Measurements from ENCODE around the gene CDK18.

Gene CDK18

DNA sequence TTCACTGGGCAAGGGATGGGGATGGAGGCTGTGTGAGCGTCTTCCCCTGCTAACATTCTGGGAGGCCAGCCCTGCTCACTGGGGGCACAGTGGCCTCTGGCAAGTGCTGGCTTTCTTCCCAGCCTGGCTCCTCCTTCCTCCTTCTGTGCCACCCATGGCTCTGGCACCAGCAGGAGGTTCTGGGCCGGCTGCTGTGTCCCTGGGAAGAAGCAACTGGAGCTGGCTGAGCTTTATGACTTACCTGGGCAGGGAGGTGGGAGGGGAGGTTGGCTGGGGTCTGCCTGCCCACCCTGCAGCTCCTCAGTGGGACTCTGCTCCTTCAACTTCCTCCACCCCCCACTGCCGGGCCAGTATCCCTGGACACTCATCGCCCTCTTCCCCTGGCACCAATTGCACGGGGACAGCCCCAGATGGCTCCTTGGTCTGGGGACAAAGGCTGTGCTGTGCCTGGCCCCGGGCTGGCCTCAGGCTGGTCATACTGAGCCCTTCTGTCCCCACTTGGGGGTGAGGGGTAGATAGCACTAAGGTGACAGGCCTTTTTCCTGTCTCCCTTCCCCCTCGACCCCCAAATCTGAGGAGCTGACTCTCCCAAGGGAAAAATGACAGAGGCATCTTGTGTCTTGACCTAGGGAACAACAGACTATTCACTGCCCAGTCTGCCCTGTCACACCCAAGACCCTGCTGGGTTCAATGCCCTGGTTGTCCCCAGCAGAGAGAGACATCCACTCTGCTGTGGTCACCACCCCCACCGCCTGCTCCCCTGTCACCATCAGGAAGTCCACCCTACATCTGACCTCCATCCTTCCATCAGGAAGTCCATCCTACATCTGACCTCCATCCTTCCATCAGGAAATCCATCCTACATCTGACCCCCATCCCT, 14.4 kb downstream of the CDK18 start:
- Histone ChIP-seq H3K4me3 (ENCODE audit: low read depth in 1 of 2, low read length in 2 of 2) (no peak overlapping the region), H3K9me3 (ENCODE audit: low read length) (no peaks in the 10 kb centered on the region), H3K27ac (ENCODE audit: low read depth, low read length) (no peak overlapping the region), H3K4me1 (ENCODE audit: insufficient read depth, low read length) (peaks cover 57% of the 10 kb centered on the region), H3K9ac (ENCODE audit: low read length) (no peak overlapping the region), H3K27me3 (ENCODE audit: control insufficient read depth in 1 of 2, insufficient read depth in 2 of 2, low read length in 2 of 2) (no peaks in the 10 kb centered on the region), H3K36me3 (ENCODE audit: insufficient read depth, low read length) (no peaks in the 10 kb centered on the region)

DNA sequence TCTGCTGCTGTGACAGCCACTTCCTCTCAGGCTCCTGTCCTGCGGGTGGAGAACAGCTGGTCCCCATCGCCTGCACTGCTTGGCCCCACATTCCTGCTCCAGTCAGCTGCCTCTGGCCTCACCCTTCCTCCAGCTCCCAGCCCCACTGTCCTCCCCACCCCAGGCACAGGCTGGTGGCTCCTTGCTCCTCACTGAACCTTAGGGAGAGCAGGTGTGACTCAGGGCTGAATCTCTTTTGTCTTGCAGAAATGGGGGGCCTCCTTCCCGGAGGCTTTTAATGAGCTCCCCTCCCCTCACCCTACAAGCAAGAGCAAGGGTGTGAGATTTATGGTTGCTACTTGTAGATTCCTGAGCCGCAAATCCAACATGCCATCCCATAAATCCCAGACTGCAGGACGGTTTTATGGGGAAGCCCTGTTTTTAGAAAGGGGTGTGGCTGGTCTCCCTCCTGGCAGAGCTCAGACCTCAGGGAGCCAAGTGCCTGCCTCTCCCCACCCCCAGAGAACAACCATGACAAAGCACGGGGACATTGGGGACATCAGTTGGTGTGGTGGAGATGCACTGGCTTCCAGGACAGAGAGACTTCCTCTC, 15.2 kb downstream of the CDK18 start:
- peaks cover 57% of the 10 kb centered on the region for H3K4me1 ChIP-seq (ENCODE audit: insufficient read depth, low read length)

DNA sequence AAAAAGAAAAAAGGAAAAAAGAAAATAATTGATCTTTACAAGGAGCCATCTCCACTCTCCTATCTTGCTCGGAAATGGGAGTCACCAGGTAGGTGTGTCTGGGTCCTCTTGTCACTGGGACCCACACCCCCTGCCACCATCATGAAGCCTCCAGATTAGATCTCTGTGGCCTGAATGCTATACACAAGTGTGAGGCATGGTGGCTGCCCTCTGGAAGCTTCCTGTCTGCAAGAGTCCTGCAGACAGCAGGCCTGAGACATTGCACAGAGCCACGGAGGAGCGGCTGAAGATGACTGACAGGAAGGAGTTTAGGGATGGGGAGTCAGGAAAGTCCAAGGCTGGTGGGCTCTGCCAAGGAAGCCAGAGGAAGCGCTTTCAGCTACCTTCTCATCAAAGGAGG, 16.2 kb downstream of the CDK18 start:
- peaks cover 51% of the 10 kb centered on the region for H3K4me1 ChIP-seq (ENCODE audit: insufficient read depth, low read length)
- no peaks in the 10 kb centered on the region for H3K9me3 ChIP-seq (ENCODE audit: low read length)
- H3K27ac ChIP-seq (ENCODE audit: low read depth, low read length): no peak overlapping the region
- no peaks in the 10 kb centered on the region for H3K27me3 ChIP-seq (ENCODE audit: control insufficient read depth in 1 of 2, insufficient read depth in 2 of 2, low read length in 2 of 2)
- H3K36me3 ChIP-seq (ENCODE audit: insufficient read depth, low read length): peaks cover 6% of the 10 kb centered on the region
- H3K4me3 ChIP-seq (ENCODE audit: low read depth in 1 of 2, low read length in 2 of 2): no peak overlapping the region
- H3K9ac ChIP-seq (ENCODE audit: low read length): no peak overlapping the region

More for the DNA sequence above, 15.2 kb downstream of the CDK18 start:
- Histone ChIP-seq H3K36me3 (ENCODE audit: insufficient read depth, low read length) (peaks cover 2% of the 10 kb centered on the region), H3K9ac (ENCODE audit: low read length) (no peak overlapping the region), H3K27me3 (ENCODE audit: control insufficient read depth in 1 of 2, insufficient read depth in 2 of 2, low read length in 2 of 2) (no peaks in the 10 kb centered on the region), H3K27ac (ENCODE audit: low read depth, low read length) (no peak overlapping the region), H3K9me3 (ENCODE audit: low read length) (no peaks in the 10 kb centered on the region), H3K4me3 (ENCODE audit: low read depth in 1 of 2, low read length in 2 of 2) (peak overlapping the region in 1 of 2 donors; percentile 22)

DNA sequence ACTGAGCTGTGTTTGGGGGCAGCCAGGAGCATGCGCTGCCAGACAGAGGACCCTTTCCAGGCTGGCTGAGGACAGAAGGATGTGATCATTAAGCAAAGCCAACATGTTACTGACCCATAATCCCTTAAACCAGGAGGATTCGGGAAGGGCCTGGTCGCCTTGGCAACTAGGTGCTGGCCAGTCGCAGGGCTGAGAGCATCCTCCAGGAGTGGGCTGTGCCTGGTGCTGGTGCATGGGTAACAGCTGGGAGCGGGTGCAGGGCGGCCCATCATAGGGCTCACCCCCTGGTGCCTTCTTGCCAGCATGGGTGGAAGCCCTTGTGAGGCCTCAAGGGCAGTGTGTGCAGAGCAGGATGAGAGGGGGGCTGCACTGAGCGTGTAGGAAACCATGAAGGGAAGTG, 17.2 kb downstream of the CDK18 start:
- Histone ChIP-seq H3K4me3 (ENCODE audit: low read depth in 1 of 2, low read length in 2 of 2) (no peak overlapping the region), H3K9ac (ENCODE audit: low read length) (no peak overlapping the region), H3K27me3 (ENCODE audit: control insufficient read depth in 1 of 2, insufficient read depth in 2 of 2, low read length in 2 of 2) (no peaks in the 10 kb centered on the region), H3K4me1 (ENCODE audit: insufficient read depth, low read length) (peaks cover 41% of the 10 kb centered on the region), H3K27ac (ENCODE audit: low read depth, low read length) (no peak overlapping the region), H3K36me3 (ENCODE audit: insufficient read depth, low read length) (peaks cover 6% of the 10 kb centered on the region), H3K9me3 (ENCODE audit: low read length) (no peaks in the 10 kb centered on the region)

DNA sequence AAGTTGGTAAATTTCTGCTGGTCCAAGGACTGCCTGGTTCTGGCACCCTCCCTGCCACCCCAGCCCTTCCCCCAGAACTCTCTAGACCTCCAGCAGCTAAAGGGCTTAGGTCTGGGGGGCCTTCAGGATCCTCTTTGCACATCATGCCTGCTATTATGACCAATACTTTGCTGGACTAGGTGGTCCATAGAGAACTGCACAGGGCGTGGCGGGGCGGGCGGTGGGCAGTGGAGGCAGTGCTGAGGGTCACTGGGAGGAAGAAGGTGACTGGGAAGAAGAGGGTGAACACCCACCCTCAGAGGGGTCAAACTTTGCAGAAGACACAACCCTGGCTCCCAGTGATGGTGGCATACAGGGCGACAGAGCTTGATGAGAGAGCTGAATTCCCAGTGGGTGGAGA, 18.2 kb downstream of the CDK18 start:
- no peaks in the 10 kb centered on the region for H3K9me3 ChIP-seq (ENCODE audit: low read length)
- H3K27ac ChIP-seq (ENCODE audit: low read depth, low read length): no peak overlapping the region
- H3K4me3 ChIP-seq (ENCODE audit: low read depth in 1 of 2, low read length in 2 of 2): no peak overlapping the region
- H3K9ac ChIP-seq (ENCODE audit: low read length): no peak overlapping the region
- peaks cover 31% of the 10 kb centered on the region for H3K4me1 ChIP-seq (ENCODE audit: insufficient read depth, low read length)
- peaks cover 6% of the 10 kb centered on the region for H3K36me3 ChIP-seq (ENCODE audit: insufficient read depth, low read length)
- no peaks in the 10 kb centered on the region for H3K27me3 ChIP-seq (ENCODE audit: control insufficient read depth in 1 of 2, insufficient read depth in 2 of 2, low read length in 2 of 2)

DNA sequence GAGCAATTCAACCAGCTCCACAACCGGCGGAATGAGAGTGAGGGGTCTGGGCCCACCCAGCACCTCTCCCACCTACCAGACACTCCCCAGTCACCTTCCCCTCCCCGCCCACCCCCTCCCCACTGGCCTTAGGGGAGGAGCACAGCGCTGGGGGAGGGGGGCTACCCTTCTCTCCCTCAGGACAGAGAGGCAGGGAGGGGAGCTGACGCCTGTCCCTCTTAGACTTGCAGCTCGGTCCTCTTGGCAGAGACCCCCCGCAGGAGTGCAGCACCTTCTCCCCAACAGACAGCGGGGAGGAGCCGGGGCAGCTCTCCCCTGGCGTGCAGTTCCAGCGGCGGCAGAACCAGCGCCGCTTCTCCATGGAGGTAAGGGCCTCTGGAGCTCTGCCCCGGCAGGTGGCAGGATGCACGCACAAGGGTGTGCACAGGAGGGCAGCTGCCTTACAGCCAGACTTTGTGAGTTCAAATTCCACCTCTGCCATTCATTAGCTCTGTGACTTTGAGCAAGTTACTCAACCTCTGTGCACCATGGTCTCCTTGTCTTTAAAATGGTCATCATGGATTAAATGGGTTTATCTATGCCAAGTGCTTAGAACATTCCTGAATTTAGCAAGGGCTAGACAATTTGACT, 18.9 kb downstream of the CDK18 start:
- Histone ChIP-seq H3K27me3 (ENCODE audit: control insufficient read depth in 1 of 2, insufficient read depth in 2 of 2, low read length in 2 of 2) (no peaks in the 10 kb centered on the region), H3K36me3 (ENCODE audit: insufficient read depth, low read length) (peaks cover 6% of the 10 kb centered on the region), H3K9ac (ENCODE audit: low read length) (no peak overlapping the region), H3K4me3 (ENCODE audit: low read depth in 1 of 2, low read length in 2 of 2) (no peak overlapping the region), H3K27ac (ENCODE audit: low read depth, low read length) (no peak overlapping the region), H3K4me1 (ENCODE audit: insufficient read depth, low read length) (peaks cover 24% of the 10 kb centered on the region), H3K9me3 (ENCODE audit: low read length) (no peaks in the 10 kb centered on the region)

DNA sequence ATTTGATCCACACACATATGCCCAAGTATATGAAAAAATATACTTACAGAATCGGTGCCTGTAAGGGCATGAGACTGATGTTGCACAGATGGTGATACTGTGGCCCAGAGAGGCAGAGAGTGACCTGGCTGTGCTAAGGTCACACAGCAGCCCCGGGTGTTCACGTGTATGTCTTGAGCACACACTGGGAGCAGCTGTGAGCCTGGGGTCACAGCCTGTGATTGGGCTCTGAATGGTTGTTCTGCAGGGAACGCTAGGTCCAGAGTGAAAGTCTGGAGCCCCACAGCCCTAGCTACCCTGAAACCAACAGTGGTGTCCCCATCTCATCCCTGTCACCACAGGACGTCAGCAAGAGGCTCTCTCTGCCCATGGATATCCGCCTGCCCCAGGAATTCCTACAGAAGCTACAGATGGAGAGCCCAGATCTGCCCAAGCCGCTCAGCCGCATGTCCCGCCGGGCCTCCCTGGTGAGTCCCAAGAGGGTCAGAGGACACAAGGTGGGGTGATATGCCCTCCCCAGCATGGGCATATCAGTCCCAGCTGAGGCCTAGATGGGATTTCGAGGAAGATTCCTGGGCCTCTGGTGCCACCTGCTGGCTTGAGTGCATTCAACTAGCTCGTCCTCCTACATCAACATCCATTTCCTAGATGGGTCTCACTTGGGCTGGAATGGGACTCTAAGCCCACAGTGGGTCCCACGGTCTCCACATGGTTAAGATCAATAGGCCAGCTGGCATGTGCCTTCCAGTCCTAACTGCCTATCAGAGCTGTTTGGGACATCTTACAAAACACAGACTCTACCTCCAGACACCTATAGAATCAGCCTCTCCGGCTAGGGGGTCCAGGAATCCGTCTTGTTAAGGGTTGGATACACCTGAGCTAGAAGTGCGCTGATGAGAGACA, 19.7 kb downstream of the CDK18 start:
- H3K36me3 ChIP-seq (ENCODE audit: insufficient read depth, low read length): peaks cover 6% of the 10 kb centered on the region
- H3K4me3 ChIP-seq (ENCODE audit: low read depth in 1 of 2, low read length in 2 of 2): no peak overlapping the region
- H3K27ac ChIP-seq (ENCODE audit: low read depth, low read length): no peak overlapping the region
- H3K9me3 ChIP-seq (ENCODE audit: low read length): no peaks in the 10 kb centered on the region
- no peak overlapping the region for H3K9ac ChIP-seq (ENCODE audit: low read length)
- no peaks in the 10 kb centered on the region for H3K27me3 ChIP-seq (ENCODE audit: control insufficient read depth in 1 of 2, insufficient read depth in 2 of 2, low read length in 2 of 2)
- H3K4me1 ChIP-seq (ENCODE audit: insufficient read depth, low read length): peaks cover 16% of the 10 kb centered on the region

DNA sequence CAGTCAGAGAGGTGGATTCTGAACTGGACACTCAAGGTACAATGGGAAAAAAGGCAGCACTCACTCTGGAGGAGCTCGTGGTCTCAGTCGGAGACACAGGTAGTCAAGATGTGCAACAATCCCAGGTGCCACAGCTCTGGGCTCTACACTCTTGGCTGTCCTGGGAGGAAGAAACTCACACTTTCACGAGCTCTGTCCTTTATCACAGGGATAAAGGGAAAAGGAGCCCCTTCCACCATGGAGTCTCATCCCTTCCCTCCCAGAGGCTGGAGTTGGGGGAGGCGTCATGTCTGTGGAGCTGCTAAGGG, 20.3 kb downstream of the CDK18 start:
- H3K27me3 ChIP-seq (ENCODE audit: control insufficient read depth in 1 of 2, insufficient read depth in 2 of 2, low read length in 2 of 2): no peaks in the 10 kb centered on the region
- no peak overlapping the region for H3K27ac ChIP-seq (ENCODE audit: low read depth, low read length)
- peaks cover 10% of the 10 kb centered on the region for H3K4me1 ChIP-seq (ENCODE audit: insufficient read depth, low read length)
- no peak overlapping the region for H3K9ac ChIP-seq (ENCODE audit: low read length)
- no peak overlapping the region for H3K4me3 ChIP-seq (ENCODE audit: low read depth in 1 of 2, low read length in 2 of 2)
- H3K36me3 ChIP-seq (ENCODE audit: insufficient read depth, low read length): peaks cover 6% of the 10 kb centered on the region
- no peaks in the 10 kb centered on the region for H3K9me3 ChIP-seq (ENCODE audit: low read length)

DNA sequence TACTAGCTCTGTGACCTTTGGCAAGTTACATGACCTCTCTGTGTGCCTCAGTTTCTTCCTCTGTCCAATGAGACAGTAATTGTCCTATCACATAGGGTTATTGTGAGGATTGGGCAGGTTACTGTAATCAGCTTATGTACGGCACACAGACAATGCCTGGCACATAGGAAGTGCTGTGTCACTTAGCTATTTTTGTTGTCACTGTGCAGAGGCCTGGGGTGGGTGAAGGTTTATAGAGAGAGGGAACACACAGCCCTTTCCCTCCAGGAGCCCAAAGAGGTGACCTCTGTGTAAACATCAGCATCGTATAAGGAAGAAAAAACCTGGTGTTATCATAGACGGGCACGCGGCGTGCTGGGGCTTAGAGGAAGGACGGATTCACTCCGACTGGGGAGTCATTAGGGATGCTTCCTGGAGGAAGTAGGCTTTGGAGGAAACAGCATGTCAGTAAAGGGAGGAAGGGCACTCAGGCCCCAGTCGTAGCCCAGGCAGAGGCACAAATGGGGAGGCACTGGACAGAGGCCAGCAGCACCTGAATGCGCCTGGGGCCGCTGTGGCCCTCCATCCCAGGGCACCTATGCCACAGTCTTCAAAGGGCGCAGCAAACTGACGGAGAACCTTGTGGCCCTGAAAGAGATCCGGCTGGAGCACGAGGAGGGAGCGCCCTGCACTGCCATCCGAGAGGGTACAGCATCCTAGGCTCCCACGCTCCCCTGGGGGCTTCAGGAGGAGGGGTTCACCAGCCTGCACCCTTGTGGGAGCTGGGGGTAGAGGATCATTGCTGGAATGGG, 21.2 kb downstream of the CDK18 start:
- Histone ChIP-seq H3K9me3 (ENCODE audit: low read length) (no peaks in the 10 kb centered on the region), H3K27ac (ENCODE audit: low read depth, low read length) (no peak overlapping the region), H3K4me1 (ENCODE audit: insufficient read depth, low read length) (peaks cover 5% of the 10 kb centered on the region), H3K27me3 (ENCODE audit: control insufficient read depth in 1 of 2, insufficient read depth in 2 of 2, low read length in 2 of 2) (no peaks in the 10 kb centered on the region), H3K36me3 (ENCODE audit: insufficient read depth, low read length) (peaks cover 6% of the 10 kb centered on the region), H3K4me3 (ENCODE audit: low read depth in 1 of 2, low read length in 2 of 2) (no peak overlapping the region), H3K9ac (ENCODE audit: low read length) (no peak overlapping the region)

DNA sequence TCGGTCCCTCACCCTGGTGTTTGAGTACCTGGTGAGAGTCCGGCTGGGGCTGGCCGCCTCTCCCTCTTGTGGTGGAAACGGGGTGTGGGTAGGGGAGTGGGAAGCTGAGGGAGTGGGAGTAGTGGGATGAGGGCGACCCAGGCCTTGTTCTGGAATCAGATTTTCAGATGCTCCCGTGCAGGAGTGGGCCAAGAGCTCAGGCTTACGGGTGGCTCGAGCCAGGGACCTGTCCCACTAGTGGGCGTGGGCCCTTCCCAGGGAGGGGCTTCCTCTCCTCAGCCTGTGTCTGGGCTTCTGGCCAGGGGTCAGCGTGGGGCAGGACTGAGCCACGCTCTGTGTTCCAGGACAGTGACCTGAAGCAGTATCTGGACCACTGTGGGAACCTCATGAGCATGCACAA, 22.0 kb downstream of the CDK18 start:
- peaks cover 6% of the 10 kb centered on the region for H3K36me3 ChIP-seq (ENCODE audit: insufficient read depth, low read length)
- H3K27ac ChIP-seq (ENCODE audit: low read depth, low read length): no peak overlapping the region
- no peak overlapping the region for H3K4me3 ChIP-seq (ENCODE audit: low read depth in 1 of 2, low read length in 2 of 2)
- peaks cover 5% of the 10 kb centered on the region for H3K4me1 ChIP-seq (ENCODE audit: insufficient read depth, low read length)
- H3K9me3 ChIP-seq (ENCODE audit: low read length): no peaks in the 10 kb centered on the region
- H3K27me3 ChIP-seq (ENCODE audit: control insufficient read depth in 1 of 2, insufficient read depth in 2 of 2, low read length in 2 of 2): no peaks in the 10 kb centered on the region
- no peak overlapping the region for H3K9ac ChIP-seq (ENCODE audit: low read length)
